GF-D8 (cell line): ENCODE data around the gene WWOX.

Experiments used
- DNase-seq: peaks from one replicate; lab custom pipeline; 2025; lab: John Stamatoyannopoulos, UW

The WWOX gene

DNA sequence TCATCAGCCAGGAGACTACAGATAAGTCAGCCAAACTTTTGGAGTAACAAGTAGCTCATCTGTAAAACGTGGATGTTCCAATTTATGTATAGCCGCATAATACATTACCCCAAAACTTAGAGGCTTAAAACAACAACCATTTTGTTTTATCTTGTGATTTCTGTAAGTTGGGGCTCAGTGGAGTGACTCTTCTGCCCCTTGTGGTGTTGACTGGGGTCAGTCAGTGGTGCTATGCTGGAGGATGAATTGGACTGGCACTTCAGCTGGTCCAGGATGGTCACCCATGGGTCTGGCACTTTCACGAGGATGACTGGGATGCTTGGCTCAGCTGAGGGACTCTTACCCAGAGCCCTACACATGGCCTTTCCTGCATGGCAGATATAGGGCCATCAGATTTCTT, 172.5 kb downstream of the WWOX start:
- DNase-seq: no peak

DNA sequence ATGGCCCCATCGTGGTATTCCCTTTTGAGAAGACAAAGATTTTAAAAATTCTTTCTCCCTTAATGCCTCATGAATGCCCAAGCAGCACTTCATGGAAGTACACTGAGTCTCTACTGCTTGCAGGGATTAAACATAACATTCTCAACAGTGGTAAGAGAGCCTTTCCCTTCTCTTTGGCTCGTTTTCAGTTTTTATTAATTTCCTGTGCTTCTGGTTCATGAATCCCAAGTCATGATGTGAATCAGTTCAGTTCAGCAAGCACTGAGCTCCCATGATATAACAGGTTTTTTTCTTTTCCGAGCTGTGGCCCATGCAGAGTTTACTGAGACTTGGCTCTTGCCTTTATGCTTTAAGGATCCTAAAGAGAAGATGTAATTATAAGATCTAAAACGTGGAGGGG, 175.3 kb downstream of the WWOX start:
- no peak for DNase-seq

DNA sequence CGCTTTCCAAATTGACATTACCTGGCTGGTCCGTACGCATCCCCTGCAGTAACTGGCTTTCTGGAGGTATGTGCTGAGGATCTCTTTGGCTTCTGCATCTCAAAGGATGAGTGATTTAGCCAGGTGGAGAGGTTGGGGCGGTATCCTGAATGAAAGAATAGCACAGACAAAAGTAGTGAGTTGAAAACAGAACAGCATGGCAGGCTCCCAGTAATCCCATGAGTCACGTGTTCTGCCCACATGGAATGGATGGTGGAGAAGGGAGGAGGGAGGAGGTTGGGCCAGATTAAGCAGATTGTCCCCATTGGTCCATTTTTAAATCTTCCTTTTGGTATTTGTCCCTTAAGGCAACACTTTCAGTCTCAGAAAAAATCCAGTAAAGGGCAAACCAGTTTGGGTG, 176.0 kb downstream of the WWOX start:
- DNase-seq: no peak

DNA sequence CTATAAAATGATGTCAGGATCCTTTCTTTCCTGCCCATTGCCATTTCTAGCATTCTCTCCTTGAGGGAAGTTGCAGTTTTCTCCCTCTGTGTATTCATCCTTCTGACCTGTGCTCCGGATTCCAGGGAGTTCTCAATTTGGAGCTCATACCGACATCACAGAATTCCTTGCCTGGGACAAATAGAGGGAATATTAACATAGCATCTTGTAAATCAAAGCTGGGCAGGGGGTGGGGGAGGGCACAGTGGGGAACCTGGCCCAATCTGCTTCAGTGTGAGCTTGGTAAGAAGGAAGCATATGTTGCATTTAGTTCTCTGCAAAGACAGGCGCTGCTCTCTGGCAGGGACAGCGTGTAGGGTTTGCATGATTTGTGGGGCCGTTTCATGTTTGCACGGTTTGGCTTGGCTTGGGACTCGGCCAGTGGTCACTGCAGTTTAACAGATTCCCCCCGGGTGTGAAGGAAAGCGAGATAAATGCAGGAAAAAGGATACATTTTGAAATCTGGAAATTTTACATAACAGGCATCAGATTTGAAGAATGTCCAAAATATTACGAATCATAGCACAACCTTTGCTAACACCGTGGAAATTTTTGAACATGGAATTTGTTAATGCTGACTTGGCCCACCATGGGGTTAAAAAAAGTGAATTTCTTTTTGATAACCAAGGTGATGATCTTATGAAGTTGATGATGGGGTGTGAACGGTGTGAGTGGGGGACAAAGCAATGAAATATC, 178.0 kb downstream of the WWOX start:
- DNase-seq: no peak

DNA sequence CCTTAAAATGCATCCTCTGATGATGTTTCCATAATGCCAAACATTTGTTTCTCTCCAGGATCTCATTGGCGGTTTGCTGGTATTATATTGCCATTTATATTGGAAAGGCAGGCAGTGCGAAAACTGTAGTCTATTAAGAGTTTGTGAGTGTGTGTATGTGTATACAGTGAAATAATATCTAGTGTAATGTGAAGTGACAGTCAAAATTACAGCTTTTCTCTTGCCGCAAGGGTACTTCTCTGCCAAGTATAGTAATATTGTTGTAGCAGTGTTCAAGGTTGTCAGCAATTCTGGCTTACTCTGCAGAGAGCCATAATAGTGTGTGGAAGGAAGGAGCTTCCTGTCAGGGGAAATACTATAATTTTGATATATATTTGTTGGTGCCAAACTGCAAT, 178.6 kb downstream of the WWOX start:
- DNase-seq: no peak

DNA sequence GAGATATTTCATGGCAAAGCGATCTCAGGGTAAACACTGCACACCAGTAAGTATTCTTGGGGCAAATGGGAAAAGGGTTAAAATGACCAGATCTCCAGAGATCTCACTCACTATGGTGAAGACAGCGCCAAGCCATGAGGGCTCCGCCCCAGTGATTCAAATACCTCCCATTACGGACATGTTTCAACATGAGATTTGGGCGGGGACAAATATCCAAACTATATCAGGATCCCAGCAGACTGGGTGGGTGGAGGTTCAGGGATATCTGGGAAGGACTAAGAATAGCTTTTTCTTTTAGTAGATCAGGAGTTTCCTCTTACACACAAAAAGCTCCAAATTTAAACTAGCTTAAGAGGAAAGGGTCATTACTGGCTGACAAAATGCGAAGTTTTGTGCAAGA, 181.7 kb downstream of the WWOX start:
- no peak for DNase-seq

DNA sequence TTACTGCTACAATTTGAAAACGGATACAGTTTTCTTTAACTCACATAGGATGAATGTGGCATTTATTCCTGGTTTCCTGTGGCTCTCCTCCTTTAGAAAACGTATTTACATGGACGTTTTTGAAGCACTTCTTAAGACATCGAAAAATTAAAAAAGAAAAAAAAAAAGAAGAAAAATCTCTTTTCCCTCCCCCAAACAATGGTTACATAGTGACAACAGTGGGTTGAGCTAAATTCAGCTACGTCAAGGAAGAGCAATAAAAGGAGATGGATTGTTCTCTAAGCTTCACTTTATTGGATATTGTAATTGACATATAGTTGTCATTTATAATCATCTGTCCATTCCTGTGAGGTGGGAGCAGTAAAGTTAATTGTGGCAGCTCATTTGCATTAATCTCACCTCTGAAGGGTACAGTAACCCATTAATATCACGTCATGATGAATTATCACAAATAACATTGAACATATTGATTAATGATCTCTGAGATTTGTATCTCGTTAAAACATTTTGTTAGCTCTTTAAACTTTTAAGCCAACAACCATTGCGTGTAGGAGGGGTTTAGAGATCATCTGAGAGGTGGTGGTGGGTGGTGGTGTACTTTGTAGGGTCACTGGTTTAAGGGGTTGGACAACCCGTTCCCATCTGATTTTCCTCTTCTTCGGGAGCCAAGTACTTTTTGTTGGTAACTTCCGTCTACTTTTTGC, 184.2 kb downstream of the WWOX start:
- DNase-seq: no peak

DNA sequence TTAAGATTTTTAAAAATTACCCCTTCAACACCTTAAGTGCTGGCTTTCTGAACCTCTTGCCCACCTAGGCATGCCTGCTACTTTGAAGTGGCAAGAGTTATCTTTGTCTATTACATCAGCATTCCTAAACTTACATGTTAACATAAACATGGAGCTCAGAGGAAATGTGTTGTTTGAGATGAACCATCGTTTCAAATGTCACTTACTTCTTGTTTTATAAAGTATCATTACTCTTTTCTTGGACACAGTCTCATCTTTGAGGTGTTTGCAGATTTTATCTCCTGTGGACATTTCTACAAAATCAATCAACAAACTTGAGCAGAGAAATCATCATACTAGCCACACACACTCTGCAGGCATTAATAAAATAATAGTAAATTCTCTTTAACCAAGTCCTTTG, 184.9 kb downstream of the WWOX start:
- DNase-seq: no peak

DNA sequence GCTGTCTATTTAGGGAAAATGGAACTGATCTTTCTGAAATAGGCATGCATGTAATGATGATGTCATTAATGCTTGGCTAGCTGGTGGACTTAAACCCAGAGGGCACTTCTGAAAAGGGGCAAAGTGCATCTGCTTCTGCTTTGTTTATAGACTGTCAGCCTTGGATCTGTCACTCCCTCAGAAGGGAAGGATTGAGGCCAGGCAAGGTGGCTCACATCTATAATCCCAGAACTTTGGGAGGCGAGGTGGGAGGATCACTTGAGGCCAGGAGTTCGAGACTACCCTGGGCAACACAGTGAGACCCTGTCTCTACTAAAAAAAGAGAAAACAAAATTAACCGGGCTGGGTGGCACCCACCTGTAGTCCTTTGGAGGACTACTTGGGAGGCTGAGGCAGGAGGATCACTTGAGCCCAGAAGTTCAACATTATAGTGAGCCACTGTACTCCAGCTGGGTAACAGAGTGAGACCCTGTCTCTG, 185.5 kb downstream of the WWOX start:
- DNase-seq: no peak

DNA sequence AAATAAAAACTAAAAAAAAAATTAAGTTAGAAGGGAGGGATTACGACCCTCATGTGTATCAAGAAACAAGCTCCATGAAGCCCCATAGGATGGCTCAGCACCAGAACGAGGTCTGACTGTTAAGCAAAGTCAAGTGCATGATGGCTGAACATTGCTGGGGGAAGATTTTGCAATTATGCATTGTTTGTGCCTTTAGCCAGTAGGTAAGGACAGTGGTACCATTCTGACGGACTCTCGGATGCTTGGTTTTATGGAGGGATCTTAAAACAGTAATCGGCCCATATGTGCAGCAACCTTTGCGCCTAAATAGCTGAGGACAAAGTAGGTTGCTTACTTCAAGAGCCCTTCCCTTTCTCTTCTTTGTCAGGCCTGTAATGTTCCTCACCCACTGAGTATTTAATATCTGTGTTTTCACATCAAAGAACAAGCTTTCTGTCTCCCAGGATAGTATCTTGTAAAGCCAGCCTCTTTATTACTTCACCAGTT, 186.0 kb downstream of the WWOX start:
- DNase-seq: no peak

DNA sequence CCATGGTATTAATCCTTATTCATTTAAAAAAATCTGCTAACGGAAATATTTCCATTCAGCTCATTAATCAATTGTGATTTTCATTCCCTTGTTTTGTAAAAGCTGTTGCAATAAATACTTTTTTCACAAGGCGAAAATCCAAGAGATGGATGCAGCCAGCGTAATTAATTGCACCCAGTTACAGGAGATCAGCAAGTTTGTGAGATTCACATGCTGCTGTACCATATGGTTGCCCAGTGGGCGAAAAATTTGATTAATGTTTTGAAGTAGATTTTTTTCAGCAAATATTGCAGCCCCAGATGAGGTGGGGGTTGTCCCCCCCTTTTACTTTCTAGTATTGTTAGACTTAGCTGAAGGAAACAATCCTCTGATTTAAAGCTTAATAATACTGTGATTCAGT, 186.6 kb downstream of the WWOX start:
- DNase-seq: no peak

DNA sequence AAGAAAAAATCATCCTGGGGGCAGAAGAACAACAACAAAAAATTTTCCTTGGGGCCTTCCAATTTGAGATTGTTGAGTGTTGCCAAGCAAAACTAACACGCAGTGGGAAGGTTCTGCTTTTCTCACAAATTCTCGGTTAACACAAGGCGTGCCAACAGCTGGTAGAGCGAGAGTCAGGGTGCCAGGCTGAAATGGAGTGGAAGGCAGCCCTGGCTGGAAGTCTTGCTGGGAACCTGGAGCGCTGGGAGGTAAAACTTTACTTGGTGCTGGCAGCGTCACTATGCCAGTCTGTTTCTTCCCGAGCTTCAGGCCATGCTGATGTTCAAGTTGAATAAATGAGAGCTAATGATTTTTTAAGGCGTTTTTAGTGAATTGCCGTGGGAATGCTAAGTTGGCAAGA, 189.4 kb downstream of the WWOX start:
- no peak for DNase-seq

DNA sequence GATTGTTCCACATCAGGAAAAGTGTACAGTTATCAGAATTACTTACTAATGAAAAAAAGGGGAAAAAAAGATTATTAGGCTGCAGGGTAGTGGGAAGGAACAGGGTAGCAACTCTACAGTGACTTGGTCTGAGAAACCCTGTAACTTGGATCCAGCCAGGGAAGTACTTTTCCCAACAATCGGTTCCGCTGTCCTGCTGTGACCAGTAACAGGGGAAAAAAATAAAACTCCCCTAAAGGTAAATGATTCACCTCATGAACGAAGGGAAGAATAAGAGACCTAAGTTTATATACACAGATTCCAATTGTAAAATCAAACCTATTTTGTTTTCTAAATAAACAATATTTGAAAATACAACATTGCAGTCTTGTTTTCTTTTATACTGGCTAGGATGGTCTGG, 189.9 kb downstream of the WWOX start:
- DNase-seq: no peak

DNA sequence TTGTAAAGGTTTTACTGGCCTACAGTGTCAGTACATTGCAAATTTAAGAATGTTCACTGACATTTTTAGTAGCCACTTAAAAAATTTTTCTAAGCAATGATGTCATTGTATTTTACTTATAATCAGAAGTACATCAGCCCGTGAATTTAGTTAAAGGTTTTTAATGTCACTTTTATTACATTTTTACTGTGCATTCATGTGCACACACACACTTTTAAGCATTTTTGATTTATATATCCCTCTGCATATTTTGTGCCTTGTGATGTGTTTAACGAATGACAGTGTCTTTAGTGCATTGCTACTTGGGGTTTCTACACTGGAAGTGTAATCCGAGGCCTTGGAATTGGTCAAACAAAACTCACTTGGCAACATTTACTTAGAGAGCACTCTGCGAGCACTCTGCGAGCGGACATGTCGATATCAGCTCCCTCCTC, 190.4 kb downstream of the WWOX start:
- no peak for DNase-seq

DNA sequence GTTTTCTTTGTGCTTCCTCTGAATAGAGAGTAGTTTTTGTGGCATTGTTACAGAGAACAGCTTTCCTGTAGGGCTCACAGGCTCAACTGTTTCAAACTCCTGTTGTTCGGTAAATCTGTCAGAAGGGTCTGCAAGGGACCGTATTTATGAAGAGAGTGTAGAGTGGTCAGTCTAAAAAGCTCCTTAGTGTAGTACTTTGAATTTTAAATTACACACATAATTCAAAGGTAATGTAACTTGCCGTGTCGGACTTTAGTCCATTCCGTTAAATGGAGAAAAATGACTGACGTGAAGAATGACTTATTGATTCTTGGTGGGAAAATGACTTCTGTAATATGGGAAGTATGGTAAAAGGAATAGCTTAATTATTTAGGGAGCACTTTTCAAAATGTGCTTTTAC, 190.9 kb downstream of the WWOX start:
- DNase-seq: no peak

DNA sequence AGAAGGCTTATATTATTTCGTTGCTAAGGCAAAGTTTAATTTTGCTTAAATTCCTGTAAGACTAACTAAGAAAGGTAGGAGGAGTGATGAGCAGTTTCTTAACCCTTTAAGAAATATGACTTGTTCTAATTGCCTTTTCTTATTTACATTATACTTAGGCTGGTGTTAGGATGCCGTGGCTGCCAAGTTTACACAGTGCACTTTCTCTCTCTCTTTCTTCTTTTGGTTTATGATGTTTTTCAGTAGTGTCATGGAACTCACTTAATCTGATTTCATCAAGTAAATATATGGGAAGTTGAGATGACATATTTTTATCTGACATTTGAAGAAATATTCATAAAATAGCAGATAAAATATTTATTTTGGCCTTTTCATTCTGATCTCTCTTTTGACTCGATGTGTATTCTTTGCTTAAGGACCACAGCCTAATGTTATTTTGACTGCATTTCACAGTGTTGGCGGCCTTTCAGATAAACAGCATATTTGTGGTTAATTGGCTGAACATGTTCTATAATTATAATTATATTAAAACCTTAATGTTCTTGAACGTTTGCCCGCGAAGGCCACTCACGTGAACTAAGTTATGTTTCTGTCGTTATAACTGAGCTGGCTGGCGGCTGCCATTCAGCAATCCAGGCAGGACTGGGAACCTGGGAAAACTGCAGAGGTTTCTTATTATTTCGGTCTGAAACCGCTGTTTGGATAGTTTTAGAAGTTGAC, 191.6 kb downstream of the WWOX start:
- no peak for DNase-seq

DNA sequence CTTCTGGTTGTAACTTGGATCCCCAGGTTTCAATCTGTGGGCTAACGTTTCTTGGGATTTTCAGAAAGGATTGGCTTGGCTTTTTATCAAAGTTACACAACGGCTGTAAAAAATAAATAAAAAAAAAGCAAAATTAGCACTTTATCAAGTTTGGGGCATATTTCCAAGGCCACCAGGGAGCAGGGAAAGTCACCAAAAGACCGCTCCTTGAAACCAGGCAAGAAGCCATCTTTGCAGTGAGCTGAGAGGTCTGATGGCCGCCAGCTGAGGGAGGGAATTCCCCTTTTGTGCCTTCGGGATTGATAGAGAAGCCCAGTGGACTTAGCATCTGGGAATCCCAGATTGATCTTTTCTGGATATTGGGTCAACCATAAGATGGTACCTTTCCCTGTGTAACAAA, 192.2 kb downstream of the WWOX start:
- DNase-seq: no peak

DNA sequence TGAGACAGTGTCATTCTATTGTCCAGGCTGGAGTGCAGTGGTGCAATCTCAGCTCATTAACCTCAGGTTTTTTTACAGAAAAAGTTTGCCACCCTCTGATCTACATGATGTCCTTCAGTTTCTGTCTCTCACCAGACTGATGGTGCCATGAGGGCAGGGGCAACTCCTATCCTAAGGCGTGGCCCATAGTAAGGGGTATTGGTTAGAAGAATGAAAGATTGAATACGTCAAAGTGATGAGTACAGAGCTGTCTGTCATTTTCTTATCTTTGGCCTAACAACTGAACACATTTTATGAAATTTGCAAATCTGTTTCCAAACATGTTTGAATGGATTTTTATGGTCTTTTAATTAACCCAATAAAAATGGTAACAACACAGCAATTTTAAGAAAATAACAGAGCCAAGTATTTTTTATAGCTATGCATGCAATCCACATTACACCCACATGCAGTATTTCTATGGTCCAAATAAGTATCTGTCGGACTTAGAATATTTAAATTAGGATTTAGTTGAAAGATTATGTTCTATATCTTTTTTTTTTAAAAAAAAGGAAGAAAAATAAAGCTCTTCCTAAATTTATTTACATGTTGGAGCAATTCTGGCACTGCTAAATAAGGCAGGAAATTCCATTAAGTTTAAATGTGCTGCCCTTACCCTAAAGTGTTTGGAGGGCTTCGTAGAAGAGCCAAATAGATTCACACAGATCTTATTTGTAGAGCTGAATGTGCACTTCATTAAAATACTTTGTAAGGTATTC, 192.8 kb downstream of the WWOX start:
- DNase-seq: no peak

DNA sequence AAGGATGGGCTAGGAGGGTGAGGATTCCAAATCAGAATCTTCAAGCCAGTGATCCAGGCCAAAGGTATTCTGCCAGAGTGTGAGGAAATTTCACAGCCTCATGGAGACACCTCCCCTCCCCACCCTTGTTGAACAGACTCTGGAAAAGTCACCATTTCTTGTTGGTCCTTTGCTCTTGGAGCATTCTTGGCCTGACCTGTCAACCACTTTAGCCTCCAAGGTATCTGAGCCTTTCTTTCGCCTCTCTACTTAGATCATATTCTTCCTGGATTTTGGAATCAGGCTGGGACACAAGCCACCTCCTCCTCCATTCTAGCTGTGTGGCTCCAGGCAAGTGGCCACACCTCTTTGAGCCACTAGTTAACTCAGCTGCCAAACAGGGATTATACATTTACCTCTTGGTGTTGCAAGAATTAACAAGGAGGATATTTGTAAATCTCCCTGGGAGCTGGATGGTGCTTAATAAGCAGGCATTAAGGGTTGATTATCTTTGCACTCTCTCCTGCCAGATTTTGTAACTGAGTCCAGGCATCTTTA, 193.5 kb downstream of the WWOX start:
- no peak for DNase-seq

DNA sequence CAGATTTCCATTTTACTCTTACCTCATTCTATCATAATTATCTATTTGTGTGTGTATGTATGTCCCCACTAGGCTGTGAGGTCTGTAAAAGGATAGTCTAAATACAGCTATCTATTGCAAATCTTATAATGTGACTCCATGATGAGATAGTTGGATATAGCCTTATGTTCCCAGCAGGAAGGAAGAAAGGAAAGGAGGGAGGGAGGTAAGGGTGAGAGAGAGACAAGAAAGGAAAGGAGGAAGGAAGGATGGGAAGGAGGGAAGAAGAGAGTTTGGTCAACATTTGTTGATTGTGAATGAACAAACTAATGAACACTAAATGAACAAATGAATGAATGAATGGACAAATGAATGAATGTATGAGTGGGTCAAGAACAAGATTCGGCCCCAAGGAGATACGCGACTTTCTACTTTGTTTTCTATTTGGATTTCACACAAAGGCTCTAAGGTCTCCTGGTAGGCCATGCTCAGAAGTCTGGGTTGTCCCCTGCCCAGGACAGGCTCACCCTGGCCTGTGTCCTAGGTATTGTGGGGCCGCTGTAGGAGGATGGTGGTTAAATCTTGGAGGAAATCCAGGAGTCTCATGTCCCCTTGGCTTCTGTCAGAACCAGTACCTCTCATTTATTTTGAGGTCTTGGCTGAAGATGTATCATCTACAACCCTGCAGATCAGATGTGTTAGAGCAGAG, 195.2 kb downstream of the WWOX start:
- DNase-seq: no peak

DNA sequence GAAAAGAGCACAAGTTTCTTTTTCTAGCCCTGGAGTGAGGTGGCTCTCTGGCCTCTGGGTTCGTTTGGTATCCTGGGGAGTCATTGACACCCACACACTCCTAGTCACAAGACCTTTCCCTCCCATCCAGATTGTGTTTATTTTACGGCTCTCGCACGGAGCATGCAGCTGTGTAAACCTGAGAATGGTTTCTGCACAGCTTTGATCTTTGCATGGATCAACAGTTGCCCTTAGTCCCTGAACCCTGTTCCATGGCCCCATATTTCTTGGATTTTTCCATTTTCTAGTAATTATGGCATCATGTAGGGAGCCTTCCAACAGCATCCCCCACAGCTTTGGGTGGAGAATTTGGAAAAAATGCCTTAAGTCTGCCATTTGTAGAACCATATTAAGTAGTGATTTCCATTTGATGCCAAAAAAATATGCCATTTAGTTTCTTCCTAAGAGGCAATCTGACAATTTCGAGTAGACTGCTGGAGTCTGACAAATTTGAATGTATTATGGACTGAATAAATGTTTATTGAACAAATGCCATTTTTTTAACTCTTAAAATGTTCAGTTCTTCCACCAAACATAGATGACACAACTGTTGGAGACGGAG, 197.7 kb downstream of the WWOX start:
- DNase-seq: no peak
